C4-2B (cell line): Measurements from ENCODE around the gene PELI2.

Source experiments
- CTCF ChIP-seq: fragments of 450-650 bp; conservative IDR thresholded peaks from 2 replicates; pipeline ENCODE4 v1.5.1; 2017; ENCODE audit warnings: mild to moderate bottlenecking
- ZFX ChIP-seq: fragments of 450-650 bp; IDR thresholded peaks from 2 replicates; pipeline ENCODE4 v1.6.1; 2017

GRCh38 chr14:56177036-56177435 is 58.8 kb downstream of the PELI2 start:
- TF ChIP-seq ZFX (no peak), CTCF (no peak)
